Uterus (tissue), 4 donors: Measurements from ENCODE around the gene SERPIND1. TPM values are rescaled to one million over a fixed set of nuclear protein-coding genes. Genes with fewer than 3 reads are reported as not detected.
"Not testable (repeated sequence)": the region's sequence is repeated elsewhere in the genome, so short reads cannot be mapped to it uniquely, and the experiment has no call there.

Source experiments
- DNase-seq, 2 donors: peaks; one replicate each; pipeline ENCODE4 v3.0.0-alpha.2; 2019 to 2020
- H3K27ac ChIP-seq, 2 donors: fragments of 200-600 bp; sonication (generic); 1 replicate in 1 of 2; 2 replicates in 1 of 2; pipeline ENCODE4 v1.5.1; 2016 to 2018
- H3K27me3 ChIP-seq, 2 donors: fragments of 200-600 bp; sonication (generic); one replicate each; pipeline ENCODE4 v1.5.1; 2018 to 2019; ENCODE audit warnings: control low read depth in 1 of 2
- H3K36me3 ChIP-seq, 2 donors: fragments of 200-600 bp; sonication (generic); one replicate each; pipeline ENCODE4 v1.5.1; 2019; ENCODE audit warnings: control low read depth in 1 of 2
- H3K4me1 ChIP-seq, 2 donors: fragments of 200-600 bp; sonication (generic); one replicate each; pipeline ENCODE4 v1.5.1; 2018 to 2019; ENCODE audit warnings: control low read depth in 1 of 2
- H3K4me3 ChIP-seq, 2 donors: fragments of 200-600 bp; sonication (generic); 1 replicate in 1 of 2; 2 replicates in 1 of 2; pipeline ENCODE4 v1.5.1; 2018 to 2019; ENCODE audit warnings: mild to moderate bottlenecking in 1 of 2
- H3K9me3 ChIP-seq, 2 donors: fragments of 200-600 bp; sonication (generic); one replicate each; pipeline ENCODE4 v1.5.1; 2019; ENCODE audit warnings: control low read depth in 1 of 2
- CTCF ChIP-seq, 4 experiments: fragments of 200-600 bp in 2 of 4; fragments of 450-650 bp in 2 of 4; sonication (generic) in 2 of 4; IDR thresholded peaks; one replicate each; pipeline ENCODE4 v1.5.1; 2016 to 2019; ENCODE audit warnings: antibody characterized with exemption in 4 of 4, mild to moderate bottlenecking in 2 of 4, moderate library complexity in 1 of 4
- POLR2A ChIP-seq, 2 donors: fragments of 450-650 bp; IDR thresholded peaks; one replicate each; pipeline ENCODE4 v1.6.1; 2016; ENCODE audit warnings: antibody characterized with exemption in 2 of 2, mild to moderate bottlenecking in 1 of 2, moderate library complexity in 1 of 2
- intact Hi-C: fragments of 100-400 bp; cut with DNase I; formaldehyde crosslinking; loops from one replicate; pipeline ENCODE4 v1.15.1; 2023; ENCODE audit warnings: low total_unique reads
- total RNA-seq, 4 donors: library from RNA; depleted of rRNA in 3 of 4; stranded (reverse); fragments of >200 nt in 3 of 4; gene quantifications; one replicate each; pipeline versions ENCODE4 v1.1.0 to v1.2.4, GENCODE V29; 2014 to 2023
- donor health status: DM: yes; HTN: yes; CAD: no.

Gene SERPIND1
- total RNA-seq, 4 donors from 2014 or later: 1.0 to 4.5 TPM; not detected in 2

DNA sequence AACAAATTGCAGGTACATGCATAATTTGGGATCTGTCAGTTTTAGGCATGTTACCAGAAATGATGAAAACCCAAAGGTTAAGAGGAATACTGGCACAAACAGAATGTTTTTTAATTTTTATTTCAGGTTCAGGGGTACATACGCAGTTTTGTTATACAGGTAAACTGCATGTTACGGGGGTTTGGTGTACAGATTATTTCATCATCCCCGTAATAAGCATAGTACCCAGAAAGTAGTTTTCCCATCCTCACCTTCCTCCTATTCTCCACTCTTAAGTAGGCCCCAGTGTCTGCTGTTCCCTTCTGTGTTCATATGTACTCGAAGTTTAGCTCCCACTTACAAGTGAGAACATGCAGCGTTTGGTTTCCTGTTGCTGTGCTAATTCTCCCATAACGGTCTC lies 51.7 kb downstream of the SERPIND1 start:
- Histone ChIP-seq H3K4me3 (no peak overlapping the region), H3K27me3 (no peaks in the 10 kb centered on the region), H3K27ac (no peak overlapping the region), H3K4me1 (no peaks in the 10 kb centered on the region), H3K9me3 (no peaks in the 10 kb centered on the region), H3K36me3 (no peaks in the 10 kb centered on the region)
- TF ChIP-seq CTCF (IDR thresholded peaks at IDR 0.05) (no peak), POLR2A (IDR thresholded peaks at IDR 0.05) (no peak)
- no peak for DNase-seq
- intact Hi-C loops: no loop called here

GRCh38 chr22:20826373-20827152 lies 52.6 kb downstream of the SERPIND1 start:
- H3K9me3 ChIP-seq, DNase-seq, intact Hi-C loops, H3K4me3 ChIP-seq, H3K27ac ChIP-seq, H3K36me3 ChIP-seq, H3K4me1 ChIP-seq, H3K27me3 ChIP-seq: not testable (repeated sequence)

GRCh38 chr22:20829491-20830134 lies 55.7 kb downstream of the SERPIND1 start:
- DNase-seq: no peak
- no peaks in the 10 kb centered on the region for H3K36me3 ChIP-seq
- no peaks in the 10 kb centered on the region for H3K27me3 ChIP-seq
- H3K27ac ChIP-seq: no peak overlapping the region
- intact Hi-C loops: no loop called here
- H3K9me3 ChIP-seq: no peaks in the 10 kb centered on the region
- TF ChIP-seq POLR2A (IDR thresholded peaks at IDR 0.05) (no peak), CTCF (IDR thresholded peaks at IDR 0.05) (no peak)
- no peak overlapping the region for H3K4me3 ChIP-seq
- H3K4me1 ChIP-seq: no peaks in the 10 kb centered on the region

- intact Hi-C loops: no loop called here
- DNase-seq: no peak
- Histone ChIP-seq H3K36me3 (no peaks in the 10 kb centered on the region), H3K4me3 (no peak overlapping the region), H3K27ac (no peak overlapping the region), H3K9me3 (no peaks in the 10 kb centered on the region), H3K4me1 (no peaks in the 10 kb centered on the region), H3K27me3 (no peaks in the 10 kb centered on the region)
- TF ChIP-seq POLR2A (IDR thresholded peaks at IDR 0.05): no peak
- no peak for TF ChIP-seq CTCF (IDR thresholded peaks at IDR 0.05)
These were observed 59.3 kb downstream of the SERPIND1 start for GRCh38 chr22:20833225-20833665.

DNA sequence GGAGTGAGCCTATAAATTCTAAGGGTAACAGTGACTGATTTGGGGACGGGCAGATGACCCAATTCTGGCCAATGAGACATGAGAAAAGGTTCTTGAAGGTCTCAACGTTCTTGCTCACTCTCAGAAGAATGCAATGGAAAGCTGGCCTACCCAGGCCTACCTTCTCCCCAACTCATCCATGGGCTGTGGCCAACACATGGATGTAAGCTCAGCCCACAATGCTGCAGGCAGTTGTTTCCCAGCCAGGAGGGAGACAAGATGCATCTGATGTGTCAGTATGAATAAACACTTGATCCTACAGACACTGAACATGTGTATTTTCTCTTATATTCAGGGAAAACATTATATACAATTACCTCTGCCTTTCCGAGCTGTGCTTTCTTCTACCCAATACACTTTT lies 60.3 kb downstream of the SERPIND1 start:
- no peaks in the 10 kb centered on the region for H3K9me3 ChIP-seq
- intact Hi-C loops: no loop called here
- H3K27ac ChIP-seq: no peak overlapping the region
- no peaks in the 10 kb centered on the region for H3K36me3 ChIP-seq
- no peaks in the 10 kb centered on the region for H3K4me1 ChIP-seq
- no peak for DNase-seq
- no peak overlapping the region for H3K4me3 ChIP-seq
- H3K27me3 ChIP-seq: no peaks in the 10 kb centered on the region
- TF ChIP-seq POLR2A (IDR thresholded peaks at IDR 0.05): no peak
- no peak for TF ChIP-seq CTCF (IDR thresholded peaks at IDR 0.05)
